Epidermal melanocyte (primary cell): ENCODE data around the gene CCDC90B.
"Not testable (repeated sequence)": the region's sequence is repeated elsewhere in the genome, so short reads cannot be mapped to it uniquely, and the experiment has no call there.

Experiments used
- DNase-seq: peaks from one replicate; pipeline ENCODE4 v3.0.0; 2011; ENCODE audit warnings: low spot score; ENCODE audit not compliant: insufficient read length

CCDC90B gene

GRCh38 chr11:83285771-83286528 lies at the start of gene CCDC90B:
CCDC90B (minus strand) TSS chr11:83286367; CDS start chr11:83285972, 395 bp downstream.
- DNase-seq, result peak; percentile 89

- DNase-seq, result no peak
Observed at GRCh38 chr11:83335446-83336070, 49.4 kb upstream of the CCDC90B start.

GRCh38 chr11:83330303-83330702 lies 44.1 kb upstream of the CCDC90B start:
- DNase-seq, result no peak

- DNase-seq, result no peak
Observed at GRCh38 chr11:83326326-83326725, 40.2 kb upstream of the CCDC90B start.

GRCh38 chr11:83319346-83319745 lies 33.2 kb upstream of the CCDC90B start:
- DNase-seq, result no peak

GRCh38 chr11:83318931-83319330 lies 32.8 kb upstream of the CCDC90B start:
- DNase-seq, result no peak

- DNase-seq, result no peak
Observed at GRCh38 chr11:83317757-83318690, 31.9 kb upstream of the CCDC90B start.

- DNase-seq, result not testable (repeated sequence)
Observed at GRCh38 chr11:83316897-83317268, 30.7 kb upstream of the CCDC90B start.

- not testable (repeated sequence) for DNase-seq
Observed at GRCh38 chr11:83316143-83316896, 30.2 kb upstream of the CCDC90B start.

- no peak for DNase-seq
Observed at GRCh38 chr11:83312430-83312829, 26.3 kb upstream of the CCDC90B start.

GRCh38 chr11:83311701-83312100 lies 25.5 kb upstream of the CCDC90B start:
- no peak for DNase-seq

GRCh38 chr11:83310718-83311117 lies 24.6 kb upstream of the CCDC90B start:
- DNase-seq, result no peak

- DNase-seq, result not testable (repeated sequence)
Observed at GRCh38 chr11:83308536-83308935, 22.4 kb upstream of the CCDC90B start.

- no peak for DNase-seq
Observed at GRCh38 chr11:83306200-83307080, 20.3 kb upstream of the CCDC90B start.

GRCh38 chr11:83303316-83303715 lies 17.1 kb upstream of the CCDC90B start:
- no peak for DNase-seq

GRCh38 chr11:83302151-83302550 lies 16.0 kb upstream of the CCDC90B start:
- DNase-seq, result no peak

- no peak for DNase-seq
Observed at GRCh38 chr11:83299681-83300080, 13.5 kb upstream of the CCDC90B start.

GRCh38 chr11:83294208-83294607 lies 8.0 kb upstream of the CCDC90B start:
- DNase-seq, result no peak

- DNase-seq, result no peak
Observed at GRCh38 chr11:83293457-83293774, 7.2 kb upstream of the CCDC90B start.

GRCh38 chr11:83292709-83293456 lies 6.7 kb upstream of the CCDC90B start:
- peak; percentile 81 for DNase-seq
